Dendritic cell treated with granulocyte-macrophage colony-stimulating factor and Interleukin-4, amounts not matched to agents 40 ng/mL and 50 ng/mL, for 4 days (primary cell): ENCODE results near the gene DAAM1.

Experiments used
- H3K27ac Mint-ChIP-seq: one replicate; pipeline ENCODE4 v1.8.0; 2022; ENCODE audit warnings: mild to moderate bottlenecking, mixed read lengths
- H3K27me3 Mint-ChIP-seq: one replicate; pipeline ENCODE4 v1.8.0; 2022; ENCODE audit warnings: mild to moderate bottlenecking, mixed read lengths
- H3K36me3 Mint-ChIP-seq: one replicate; pipeline ENCODE4 v1.8.0; 2022; ENCODE audit warnings: low read depth, mixed read lengths
- H3K4me1 Mint-ChIP-seq: one replicate; pipeline ENCODE4 v1.8.0; 2022; ENCODE audit warnings: low read depth, mixed read lengths
- H3K4me3 Mint-ChIP-seq: one replicate; pipeline ENCODE4 v1.8.0; 2022; ENCODE audit warnings: mild to moderate bottlenecking, moderate library complexity, mixed read lengths
- H3K9me3 Mint-ChIP-seq: one replicate; pipeline ENCODE4 v1.8.0; 2022; ENCODE audit warnings: mixed read lengths
- intact Hi-C: fragments of 100-400 bp; cut with micrococcal nuclease; formaldehyde crosslinking; loops from one replicate; pipeline ENCODE4 v1.15.0; 2022

Gene DAAM1

GRCh38 chr14:59282378-59282765, 93.9 kb downstream of the DAAM1 start:
- Mint-ChIP-seq H3K4me1 (peaks cover 26% of the 10 kb centered on the region), H3K27me3 (no peaks in the 10 kb centered on the region), H3K27ac (no peak overlapping the region), H3K4me3 (no peak overlapping the region), H3K9me3 (peaks cover 26% of the 10 kb centered on the region), H3K36me3 (peaks cover 7% of the 10 kb centered on the region)
- intact Hi-C loops: no loop called here

GRCh38 chr14:59283361-59283760, 94.9 kb downstream of the DAAM1 start:
- Mint-ChIP-seq H3K36me3 (peaks cover 7% of the 10 kb centered on the region), H3K4me3 (no peak overlapping the region), H3K27me3 (no peaks in the 10 kb centered on the region), H3K4me1 (peaks cover 26% of the 10 kb centered on the region), H3K27ac (no peak overlapping the region), H3K9me3 (peaks cover 34% of the 10 kb centered on the region)
- intact Hi-C loops: no loop called here

GRCh38 chr14:59284059-59284458, 95.6 kb downstream of the DAAM1 start:
- no peaks in the 10 kb centered on the region for H3K27me3 Mint-ChIP-seq
- peaks cover 41% of the 10 kb centered on the region for H3K9me3 Mint-ChIP-seq
- no peak overlapping the region for H3K27ac Mint-ChIP-seq
- no peak overlapping the region for H3K4me3 Mint-ChIP-seq
- peaks cover 7% of the 10 kb centered on the region for H3K36me3 Mint-ChIP-seq
- intact Hi-C loops: no loop called here
- H3K4me1 Mint-ChIP-seq: peaks cover 20% of the 10 kb centered on the region

- H3K4me3 Mint-ChIP-seq: no peak overlapping the region
- intact Hi-C loops: no loop called here
- no peaks in the 10 kb centered on the region for H3K27me3 Mint-ChIP-seq
- H3K36me3 Mint-ChIP-seq: peaks cover 23% of the 10 kb centered on the region
- no peak overlapping the region for H3K27ac Mint-ChIP-seq
- peaks cover 9% of the 10 kb centered on the region for H3K4me1 Mint-ChIP-seq
- peaks cover 15% of the 10 kb centered on the region for H3K9me3 Mint-ChIP-seq
These were observed 103.6 kb downstream of the DAAM1 start for GRCh38 chr14:59292028-59292427.

GRCh38 chr14:59292921-59293534, 104.6 kb downstream of the DAAM1 start:
- no peaks in the 10 kb centered on the region for H3K27me3 Mint-ChIP-seq
- H3K36me3 Mint-ChIP-seq: peaks cover 23% of the 10 kb centered on the region
- peaks cover 9% of the 10 kb centered on the region for H3K4me1 Mint-ChIP-seq
- peaks cover 10% of the 10 kb centered on the region for H3K9me3 Mint-ChIP-seq
- intact Hi-C loops: no loop called here
- no peak overlapping the region for H3K27ac Mint-ChIP-seq
- no peak overlapping the region for H3K4me3 Mint-ChIP-seq

GRCh38 chr14:59293935-59294661, 105.6 kb downstream of the DAAM1 start:
- no peaks in the 10 kb centered on the region for H3K27me3 Mint-ChIP-seq
- H3K9me3 Mint-ChIP-seq: no peaks in the 10 kb centered on the region
- H3K36me3 Mint-ChIP-seq: peaks cover 23% of the 10 kb centered on the region
- H3K4me1 Mint-ChIP-seq: peaks cover 9% of the 10 kb centered on the region
- intact Hi-C loops: no loop called here
- no peak overlapping the region for H3K27ac Mint-ChIP-seq
- H3K4me3 Mint-ChIP-seq: no peak overlapping the region

GRCh38 chr14:59294662-59294992, 106.2 kb downstream of the DAAM1 start:
- no peak overlapping the region for H3K4me3 Mint-ChIP-seq
- intact Hi-C loops: no loop called here

GRCh38 chr14:59295951-59296350, 107.5 kb downstream of the DAAM1 start:
- Mint-ChIP-seq H3K36me3 (peaks cover 22% of the 10 kb centered on the region), H3K27me3 (no peaks in the 10 kb centered on the region), H3K4me1 (peaks cover 9% of the 10 kb centered on the region), H3K4me3 (no peak overlapping the region), H3K27ac (no peak overlapping the region), H3K9me3 (no peaks in the 10 kb centered on the region)
- intact Hi-C loops: no loop called here

More at GRCh38 chr14:59294662-59294992, 106.2 kb downstream of the DAAM1 start:
- Mint-ChIP-seq H3K4me1 (peaks cover 9% of the 10 kb centered on the region), H3K9me3 (no peaks in the 10 kb centered on the region), H3K27ac (no peak overlapping the region), H3K27me3 (no peaks in the 10 kb centered on the region), H3K36me3 (peaks cover 23% of the 10 kb centered on the region)

- intact Hi-C loops: no loop called here
- Mint-ChIP-seq H3K27me3 (no peaks in the 10 kb centered on the region), H3K4me1 (peaks cover 13% of the 10 kb centered on the region), H3K36me3 (peaks cover 17% of the 10 kb centered on the region), H3K27ac (no peak overlapping the region), H3K9me3 (no peaks in the 10 kb centered on the region), H3K4me3 (no peak overlapping the region)
These were observed 108.0 kb downstream of the DAAM1 start for GRCh38 chr14:59296508-59296907.

GRCh38 chr14:59297071-59297776, 108.8 kb downstream of the DAAM1 start:
- Mint-ChIP-seq H3K4me1 (peaks cover 8% of the 10 kb centered on the region), H3K36me3 (peaks cover 10% of the 10 kb centered on the region), H3K4me3 (no peak overlapping the region), H3K9me3 (no peaks in the 10 kb centered on the region), H3K27me3 (no peaks in the 10 kb centered on the region), H3K27ac (no peak overlapping the region)
- intact Hi-C loops: no loop called here

- H3K36me3 Mint-ChIP-seq: no peaks in the 10 kb centered on the region
- intact Hi-C loops: no loop called here
- no peaks in the 10 kb centered on the region for H3K9me3 Mint-ChIP-seq
- no peaks in the 10 kb centered on the region for H3K27me3 Mint-ChIP-seq
- peaks cover 7% of the 10 kb centered on the region for H3K4me1 Mint-ChIP-seq
- no peak overlapping the region for H3K27ac Mint-ChIP-seq
- H3K4me3 Mint-ChIP-seq: no peak overlapping the region
These were observed 111.3 kb downstream of the DAAM1 start for GRCh38 chr14:59299731-59300130.

GRCh38 chr14:59301354-59301753, 112.9 kb downstream of the DAAM1 start:
- intact Hi-C loops: no loop called here
- Mint-ChIP-seq H3K36me3 (no peaks in the 10 kb centered on the region), H3K27me3 (no peaks in the 10 kb centered on the region), H3K27ac (no peak overlapping the region), H3K9me3 (no peaks in the 10 kb centered on the region), H3K4me1 (peaks cover 7% of the 10 kb centered on the region), H3K4me3 (no peak overlapping the region)

GRCh38 chr14:59302313-59302712, 113.8 kb downstream of the DAAM1 start:
- Mint-ChIP-seq H3K27me3 (no peaks in the 10 kb centered on the region), H3K4me3 (no peak overlapping the region), H3K27ac (no peak overlapping the region), H3K9me3 (no peaks in the 10 kb centered on the region), H3K36me3 (no peaks in the 10 kb centered on the region), H3K4me1 (peaks cover 7% of the 10 kb centered on the region)
- intact Hi-C loops: no loop called here

- H3K27me3 Mint-ChIP-seq: no peaks in the 10 kb centered on the region
- no peaks in the 10 kb centered on the region for H3K36me3 Mint-ChIP-seq
- intact Hi-C loops: no loop called here
- no peak overlapping the region for H3K27ac Mint-ChIP-seq
- H3K9me3 Mint-ChIP-seq: no peaks in the 10 kb centered on the region
- peaks cover 7% of the 10 kb centered on the region for H3K4me1 Mint-ChIP-seq
- H3K4me3 Mint-ChIP-seq: no peak overlapping the region
These were observed 114.7 kb downstream of the DAAM1 start for GRCh38 chr14:59303216-59303615.
